GM19395 (cell line): ENCODE measurements around the gene SDCCAG8.

Source experiments
- ATAC-seq: cut with Tn5 transposase; IDR thresholded peaks from one replicate; pipeline ENCODE4 v1.9.1; 2021; ENCODE audit warnings: mild to moderate bottlenecking, moderate library complexity; ENCODE audit not compliant: unreplicated experiment

The SDCCAG8 gene

DNA sequence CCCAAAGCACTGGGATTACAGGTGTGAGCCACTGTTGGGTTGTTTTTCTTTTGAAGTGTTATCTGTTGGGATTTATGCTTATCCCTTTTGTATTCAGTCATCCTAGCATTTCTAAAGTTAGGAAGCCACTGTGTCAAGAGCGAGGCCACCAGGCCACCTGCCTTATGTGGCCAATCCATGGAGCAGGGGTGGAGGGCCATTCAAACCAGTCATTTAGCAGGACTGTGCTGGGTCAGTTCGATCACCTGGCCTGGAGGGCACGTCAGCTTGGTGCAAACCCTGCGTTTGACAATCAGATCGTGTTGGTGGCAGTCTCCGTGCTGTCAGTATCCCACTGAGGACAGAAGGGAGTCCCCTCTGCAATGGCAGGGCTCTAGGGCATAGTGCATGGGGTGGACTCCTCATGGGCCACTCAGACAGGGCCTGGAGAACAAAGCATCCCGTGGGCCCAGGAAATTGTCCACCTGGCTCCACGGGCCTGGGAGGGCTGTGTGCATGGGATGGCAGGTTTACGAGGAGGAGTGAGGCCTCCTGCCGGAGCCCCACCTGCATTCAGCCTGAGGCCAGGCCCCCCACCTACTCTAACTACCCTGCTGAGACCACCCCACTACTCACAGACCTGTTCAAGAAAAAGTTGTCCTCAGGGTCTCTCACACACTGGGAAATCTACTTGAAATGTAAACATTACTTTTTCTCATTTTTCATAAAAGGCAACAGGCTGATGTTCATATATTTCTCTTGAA is 242.3 kb downstream of the SDCCAG8 start:
- ATAC-seq, result no peak

DNA sequence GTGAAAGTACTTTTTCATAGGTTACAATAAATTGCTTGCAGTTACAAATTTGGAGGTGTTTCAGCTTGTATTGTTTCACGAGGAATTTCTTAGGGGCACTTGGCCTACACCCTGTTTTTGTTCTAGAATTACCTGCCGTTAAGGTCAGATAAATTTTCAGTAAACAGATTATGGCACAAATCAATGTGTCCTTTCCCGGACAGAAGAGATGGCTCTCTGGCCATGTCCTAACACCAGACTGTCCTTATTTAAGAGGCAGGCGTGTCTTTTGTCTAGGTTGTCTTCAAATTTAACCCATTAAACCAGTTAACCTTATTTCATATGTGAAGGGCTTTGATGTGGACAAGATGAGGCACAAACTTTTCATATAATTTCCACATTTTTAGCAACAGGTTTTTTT is 243.4 kb downstream of the SDCCAG8 start:
- ATAC-seq, result no peak

- ATAC-seq, result no peak
Measured at GRCh38 chr1:243499711-243500110, 243.9 kb downstream of the SDCCAG8 start.

DNA sequence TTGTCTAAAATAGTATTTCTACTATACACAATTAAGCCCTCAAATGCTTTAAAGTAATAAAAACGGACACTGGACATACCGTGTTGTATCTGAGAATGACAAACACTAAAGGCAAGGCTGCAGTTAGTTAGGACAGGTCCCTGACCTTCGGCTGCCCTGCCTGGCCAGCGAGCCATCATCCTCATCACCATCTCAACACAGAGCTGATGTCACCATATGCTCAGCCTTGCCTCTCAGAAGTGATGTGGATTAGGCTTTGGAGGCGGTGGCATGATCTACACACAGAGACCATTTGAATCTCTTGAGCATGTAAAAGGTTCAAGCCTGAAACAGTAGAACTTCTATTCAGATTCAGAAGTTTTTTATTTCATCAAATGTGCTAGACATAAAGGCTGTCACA is 244.7 kb downstream of the SDCCAG8 start:
- no peak for ATAC-seq

DNA sequence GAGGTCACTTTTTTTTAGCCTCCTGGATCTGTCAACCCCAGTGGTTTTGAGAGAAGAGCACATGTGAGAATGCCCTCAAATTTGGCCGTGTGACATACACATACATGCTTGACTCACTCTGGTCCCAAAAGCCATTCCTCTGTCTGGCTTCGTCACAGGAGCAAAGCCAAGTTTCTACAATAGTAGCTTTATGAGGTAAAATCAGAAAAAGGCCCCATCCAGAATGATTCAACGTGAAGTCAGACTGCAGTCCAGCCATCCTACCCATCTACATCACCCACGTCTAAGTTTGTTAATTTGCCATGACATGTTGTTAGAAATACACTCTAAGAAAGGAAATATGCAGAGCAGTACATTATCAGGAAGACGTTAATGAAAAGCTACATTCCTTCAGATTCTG is 245.2 kb downstream of the SDCCAG8 start:
- ATAC-seq, result no peak

- ATAC-seq, result no peak
Measured at GRCh38 chr1:243503155-243503554, 247.3 kb downstream of the SDCCAG8 start.

- ATAC-seq, result peak; percentile 54
Measured at GRCh38 chr1:243505986-243506689, 250.3 kb downstream of the SDCCAG8 start.

DNA sequence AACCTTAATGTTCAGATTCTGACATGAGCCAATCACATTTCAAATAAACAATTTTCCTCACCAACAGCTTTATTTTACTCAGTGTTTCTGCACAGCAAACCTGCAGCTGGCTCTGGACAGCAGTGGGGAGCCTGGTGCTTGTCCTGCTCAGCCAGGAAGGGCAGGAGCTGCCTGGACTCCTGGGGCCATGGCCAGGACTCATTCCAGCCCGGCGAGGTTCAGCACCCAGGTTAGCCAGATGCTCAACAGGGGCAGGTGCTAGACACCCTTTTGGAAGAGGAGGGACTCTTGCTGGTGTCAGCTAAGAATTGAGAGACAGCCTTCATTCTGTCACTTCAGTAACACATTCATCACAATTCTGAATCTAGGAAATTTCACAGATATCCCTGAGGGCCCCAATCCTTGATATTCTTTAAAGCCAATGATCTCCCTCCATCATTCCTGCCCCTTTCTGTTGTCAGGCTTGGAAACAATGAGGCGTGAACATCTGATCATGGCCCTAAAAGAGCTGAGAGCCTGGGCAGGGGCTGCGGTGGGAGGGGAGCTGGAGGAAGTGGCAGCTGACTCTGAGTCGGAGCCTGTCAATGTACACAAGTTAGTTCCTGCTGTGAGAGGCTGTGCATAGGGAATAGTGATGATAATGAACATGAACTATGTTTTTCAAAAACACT is 251.3 kb downstream of the SDCCAG8 start:
- ATAC-seq, result no peak

DNA sequence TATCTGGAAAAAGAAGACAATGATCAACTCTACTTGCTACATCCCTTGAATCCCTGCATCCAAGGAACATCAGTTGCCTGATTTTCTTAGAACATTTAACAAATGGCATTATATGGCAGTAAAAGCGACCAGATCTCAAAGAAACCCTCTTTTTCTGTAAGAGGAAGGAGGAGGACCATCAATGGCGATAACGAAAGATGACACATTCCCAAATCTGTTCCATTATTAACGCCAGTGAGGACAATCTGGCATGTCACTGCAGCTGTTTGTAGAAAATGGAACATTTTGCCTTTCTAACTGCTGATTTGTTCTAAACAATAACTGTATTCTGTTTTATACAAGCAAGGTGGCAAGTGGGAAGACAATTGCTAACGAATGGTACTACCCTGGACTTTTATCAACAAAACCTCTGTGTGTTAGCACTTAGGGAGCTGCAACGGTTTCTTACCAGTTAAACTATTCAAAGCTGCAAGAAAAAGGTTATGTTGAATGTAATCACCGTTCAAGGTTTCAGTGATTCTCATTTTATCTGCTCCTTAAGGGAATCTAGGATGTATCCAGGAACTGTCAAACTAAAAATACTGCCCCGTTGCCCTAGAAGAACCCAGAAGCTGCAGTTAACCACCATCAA is 251.9 kb downstream of the SDCCAG8 start:
- ATAC-seq, result peak; percentile 9

DNA sequence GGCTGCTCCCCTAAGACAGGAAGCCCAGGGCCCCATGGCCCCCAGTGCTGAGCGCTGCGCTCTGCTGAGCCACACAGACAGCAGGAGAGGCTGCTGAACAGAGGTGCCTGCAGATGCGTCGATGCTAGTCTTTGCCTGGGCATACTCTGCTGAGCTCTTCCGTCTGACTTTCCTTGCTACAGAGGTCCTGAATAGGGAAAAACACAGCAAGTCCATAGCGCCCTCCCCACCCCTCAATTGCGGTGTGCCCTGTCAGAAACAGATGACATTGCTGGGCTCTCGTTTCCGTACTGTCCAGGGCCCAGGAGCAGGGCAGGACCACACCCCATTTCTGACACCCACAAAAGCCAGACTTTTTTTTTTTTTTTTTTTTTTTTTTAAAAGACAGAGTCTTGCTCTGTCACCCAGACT is 252.5 kb downstream of the SDCCAG8 start:
- ATAC-seq, result peak; percentile 76

DNA sequence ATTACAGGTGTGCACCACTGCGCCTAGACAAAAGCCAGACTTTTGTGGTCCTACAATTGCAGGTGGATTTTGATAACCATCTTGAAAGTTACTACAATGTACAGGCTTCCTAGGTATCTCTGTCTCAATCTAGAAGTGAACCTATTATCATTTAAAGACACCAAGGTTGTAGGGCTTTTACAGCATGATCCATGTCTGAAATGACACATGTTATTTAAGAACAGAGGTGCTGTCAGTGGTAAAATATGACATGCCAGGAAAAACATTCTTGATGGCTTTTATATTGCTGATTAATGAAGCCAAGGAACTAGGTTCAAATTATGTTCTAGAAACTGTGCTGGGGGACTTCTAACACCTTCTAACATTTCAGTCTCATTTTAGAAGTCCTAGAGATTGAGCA is 253.1 kb downstream of the SDCCAG8 start:
- no peak for ATAC-seq

DNA sequence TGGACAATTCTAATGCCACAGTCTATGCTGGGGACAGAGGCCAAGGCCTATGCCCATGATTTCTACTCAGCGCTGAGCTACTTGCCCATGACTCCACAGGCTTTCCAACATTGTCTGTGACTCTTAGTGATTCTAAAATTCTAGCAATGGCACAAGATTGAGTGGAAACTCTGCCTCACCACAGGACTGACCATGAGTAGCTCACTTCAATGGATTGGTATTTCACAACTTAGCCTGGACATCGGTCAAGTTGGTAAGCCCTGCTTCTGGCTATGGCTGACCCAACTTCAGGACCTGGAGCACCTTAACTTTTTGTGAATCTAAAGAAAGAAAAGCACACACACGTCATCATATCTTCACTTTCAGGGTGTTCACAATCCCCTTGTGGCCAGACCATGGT is 255.1 kb downstream of the SDCCAG8 start:
- ATAC-seq, result no peak

DNA sequence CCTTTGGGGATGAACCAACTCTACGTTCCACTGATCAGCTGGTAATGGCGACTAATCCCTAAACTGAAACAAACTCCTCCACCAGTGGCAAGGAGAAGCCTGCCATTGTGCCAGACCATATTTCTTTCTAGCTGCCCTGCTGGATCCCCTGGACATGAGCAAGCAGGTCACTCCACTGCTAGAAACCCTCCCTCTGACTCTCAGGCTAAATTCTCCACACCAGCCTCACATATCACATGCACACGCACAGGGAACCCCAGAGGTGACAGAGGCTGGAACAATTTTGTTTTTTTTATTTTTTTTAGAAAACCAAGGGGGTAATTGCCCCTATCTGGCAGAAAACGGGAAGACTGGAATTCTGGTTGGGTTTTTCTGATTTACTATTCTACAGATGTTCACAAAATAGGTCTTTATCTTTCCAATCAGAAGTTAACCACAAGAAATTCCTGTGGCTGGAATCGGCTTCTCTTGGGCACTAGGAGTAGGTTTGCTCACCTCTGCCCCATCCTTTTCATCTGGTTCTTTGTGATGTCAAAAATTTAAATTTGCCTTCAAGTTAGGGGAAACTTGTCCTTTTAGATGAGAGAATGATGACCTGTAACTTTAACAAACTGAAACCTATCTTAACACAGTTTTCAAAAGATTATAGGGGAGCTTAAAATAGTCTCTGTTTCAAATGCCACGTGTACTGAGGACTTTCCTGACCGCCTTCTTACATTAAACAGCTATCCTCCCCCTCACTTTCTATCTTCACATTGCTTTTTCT is 258.1 kb downstream of the SDCCAG8 start:
- peak; percentile 77 for ATAC-seq

- ATAC-seq, result no peak
Measured at GRCh38 chr1:243514927-243515326, 259.1 kb downstream of the SDCCAG8 start.

- ATAC-seq, result no peak
Measured at GRCh38 chr1:243520831-243521230, 265.0 kb downstream of the SDCCAG8 start.

- no peak for ATAC-seq
Measured at GRCh38 chr1:243523766-243524165, 267.9 kb downstream of the SDCCAG8 start.

DNA sequence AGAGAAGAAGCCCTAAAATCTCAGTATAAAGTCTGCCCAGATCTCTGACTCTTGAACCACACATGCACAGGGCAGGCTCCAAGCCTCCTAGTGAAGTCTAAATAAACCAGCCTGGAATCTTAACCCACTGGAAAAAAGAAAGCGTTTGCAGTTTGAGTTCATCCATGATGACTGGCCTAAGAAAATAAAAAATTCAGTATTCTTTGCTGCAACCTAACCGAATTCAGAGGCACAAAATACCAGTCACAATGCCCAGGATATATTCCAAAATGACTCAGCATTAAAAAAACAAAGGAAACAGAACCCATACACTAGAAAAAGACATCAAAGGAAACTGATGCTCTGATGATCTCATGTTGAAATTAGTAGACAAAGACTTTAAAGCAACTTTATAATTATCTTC is 269.2 kb downstream of the SDCCAG8 start:
- no peak for ATAC-seq

GRCh38 chr1:243526180-243526579 is 270.3 kb downstream of the SDCCAG8 start:
- no peak for ATAC-seq

DNA sequence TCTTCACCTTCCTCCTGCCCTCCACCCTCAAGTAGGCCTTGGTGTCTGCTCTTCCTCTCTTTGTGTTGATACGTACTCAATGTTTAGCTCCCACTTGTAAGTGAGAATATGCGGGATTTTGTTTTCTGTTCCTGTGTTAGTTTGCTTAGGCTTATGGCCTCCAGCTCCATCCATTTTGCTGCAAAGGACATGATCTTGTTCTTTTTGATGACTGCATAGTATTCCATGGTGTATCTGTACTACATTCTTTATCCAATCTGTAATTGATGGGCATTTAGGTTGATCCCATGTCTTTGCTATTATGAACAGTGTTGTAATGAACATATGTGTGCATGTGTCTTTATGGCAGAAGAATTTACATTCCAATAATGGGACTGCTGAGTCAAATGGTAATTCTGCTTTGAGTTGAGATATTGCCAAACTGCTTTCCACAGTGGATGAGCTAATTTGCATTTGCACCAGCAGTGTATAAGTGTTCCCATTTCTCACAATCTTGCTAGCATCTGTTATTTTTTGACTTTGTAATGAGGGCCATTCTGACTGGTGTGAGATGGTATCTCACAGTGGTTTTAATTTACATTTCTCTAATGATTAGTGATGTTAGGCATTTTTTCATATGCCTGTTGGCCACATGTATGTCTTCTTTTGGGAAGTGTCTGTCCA is 272.7 kb downstream of the SDCCAG8 start:
- ATAC-seq, result no peak

- no peak for ATAC-seq
Measured at GRCh38 chr1:243529512-243529911, 273.7 kb downstream of the SDCCAG8 start.
